GM12864 (cell line): Measurements from ENCODE around the gene PGLYRP1.

Experiments
- DNase-seq: peaks from one replicate; pipeline ENCODE4 v3.0.0-alpha.2; 2011; ENCODE audit warnings: low read depth
- H3K4me3 ChIP-seq: 2 replicates; pipeline ENCODE4 v1.5.1; 2011; ENCODE audit warnings: mild to moderate bottlenecking, low read depth, low read length, control low read depth
- TF ChIP-seq, protein P1 (sequence below): IDR thresholded peaks from 2 replicates; pipeline ENCODE4 v1.5.1; 2011; ENCODE audit warnings: low read depth, mild to moderate bottlenecking, moderate library complexity, low read length, control low read depth, inconsistent platforms; ENCODE audit errors: missing control alignments

The PGLYRP1 gene

DNA sequence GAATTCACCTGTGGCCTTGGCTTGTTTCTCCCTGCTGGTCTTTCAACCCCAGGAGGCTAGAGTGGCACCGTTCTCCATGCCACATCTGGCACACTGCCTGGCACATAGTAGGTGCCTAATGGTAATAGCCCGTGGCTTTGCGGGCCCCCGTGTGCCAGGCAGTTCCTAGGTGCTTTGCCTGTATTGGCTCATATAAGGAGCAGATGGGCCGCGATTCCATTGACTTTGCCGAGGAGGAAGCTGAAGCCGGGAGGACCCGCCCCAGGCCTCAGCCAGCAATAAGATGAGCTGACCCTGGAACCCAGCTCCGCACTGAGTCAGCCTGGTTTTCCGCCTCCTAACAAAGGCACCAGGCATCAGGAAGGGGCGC lies 807 bp downstream of the PGLYRP1 start:
- no peak for DNase-seq
- TF ChIP-seq, protein P1, sequence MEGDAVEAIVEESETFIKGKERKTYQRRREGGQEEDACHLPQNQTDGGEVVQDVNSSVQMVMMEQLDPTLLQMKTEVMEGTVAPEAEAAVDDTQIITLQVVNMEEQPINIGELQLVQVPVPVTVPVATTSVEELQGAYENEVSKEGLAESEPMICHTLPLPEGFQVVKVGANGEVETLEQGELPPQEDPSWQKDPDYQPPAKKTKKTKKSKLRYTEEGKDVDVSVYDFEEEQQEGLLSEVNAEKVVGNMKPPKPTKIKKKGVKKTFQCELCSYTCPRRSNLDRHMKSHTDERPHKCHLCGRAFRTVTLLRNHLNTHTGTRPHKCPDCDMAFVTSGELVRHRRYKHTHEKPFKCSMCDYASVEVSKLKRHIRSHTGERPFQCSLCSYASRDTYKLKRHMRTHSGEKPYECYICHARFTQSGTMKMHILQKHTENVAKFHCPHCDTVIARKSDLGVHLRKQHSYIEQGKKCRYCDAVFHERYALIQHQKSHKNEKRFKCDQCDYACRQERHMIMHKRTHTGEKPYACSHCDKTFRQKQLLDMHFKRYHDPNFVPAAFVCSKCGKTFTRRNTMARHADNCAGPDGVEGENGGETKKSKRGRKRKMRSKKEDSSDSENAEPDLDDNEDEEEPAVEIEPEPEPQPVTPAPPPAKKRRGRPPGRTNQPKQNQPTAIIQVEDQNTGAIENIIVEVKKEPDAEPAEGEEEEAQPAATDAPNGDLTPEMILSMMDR = no peak
- no peak overlapping the region for H3K4me3 ChIP-seq

DNA sequence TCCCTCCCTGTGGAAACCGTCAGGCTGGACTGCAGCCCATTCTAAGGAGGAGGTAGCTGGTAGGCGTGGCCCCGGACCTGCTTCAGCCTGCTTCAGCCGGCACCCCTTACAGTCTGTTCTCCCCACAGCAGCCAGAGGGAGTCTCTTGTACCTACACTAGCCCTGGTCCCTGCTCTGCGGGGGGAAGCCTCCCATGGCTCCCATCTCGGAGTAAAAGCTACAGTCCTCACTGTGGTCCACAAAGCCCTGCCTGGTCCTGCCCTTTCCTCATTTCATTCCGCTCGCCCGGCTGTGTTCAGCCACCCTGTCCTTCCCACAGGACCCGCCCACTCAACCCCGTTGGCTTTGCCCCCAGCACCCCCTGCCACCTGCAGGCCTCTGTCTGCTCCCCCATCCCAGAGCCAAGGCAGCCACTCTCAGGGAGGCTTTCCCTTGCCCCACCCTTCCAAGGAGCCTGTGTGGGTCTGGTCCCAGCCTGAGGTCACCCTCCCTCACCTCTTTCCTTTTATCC lies 1.3 kb downstream of the PGLYRP1 start:
- DNase-seq = no peak
- no peak overlapping the region for H3K4me3 ChIP-seq
- TF ChIP-seq, protein P1 = no peak

DNA sequence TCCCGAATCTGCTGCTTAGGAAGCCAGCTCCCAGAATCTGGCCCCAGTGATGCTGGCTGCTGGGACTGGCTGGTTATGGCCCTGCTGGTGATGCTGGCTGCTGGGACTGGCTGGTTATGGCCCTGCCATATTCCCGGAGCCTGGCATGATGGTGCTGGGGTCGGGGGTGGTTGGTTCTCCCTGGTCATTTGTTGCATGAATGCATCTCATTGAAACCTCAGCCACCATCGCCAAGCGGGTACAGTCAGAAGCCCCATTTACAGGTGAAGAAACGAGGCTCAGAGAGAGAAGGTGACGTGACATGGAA lies 2.1 kb downstream of the PGLYRP1 start:
- no peak for DNase-seq
- H3K4me3 ChIP-seq = no peak overlapping the region
- TF ChIP-seq, protein P1 = no peak

DNA sequence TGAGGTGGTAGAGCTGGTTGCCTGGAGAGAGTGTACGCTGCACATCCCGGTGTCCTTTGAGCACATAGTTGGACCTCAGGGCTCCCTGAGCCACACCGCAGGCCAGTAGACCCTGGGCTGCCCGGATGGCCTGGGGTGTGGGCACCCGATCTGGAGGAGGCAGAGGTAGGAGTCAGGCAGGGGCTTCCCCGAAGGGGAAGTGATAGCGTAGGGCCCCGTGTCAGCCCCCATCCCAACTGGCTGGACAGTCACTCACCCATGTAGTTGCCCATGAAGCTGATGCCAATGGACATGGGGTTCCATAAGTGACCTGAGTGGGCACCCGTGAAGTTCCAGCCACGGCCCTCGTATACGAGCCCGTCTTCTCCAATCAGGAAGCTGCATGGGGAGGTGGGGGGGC lies 3.6 kb downstream of the PGLYRP1 start:
- TF ChIP-seq, protein P1 = no peak
- no peak overlapping the region for H3K4me3 ChIP-seq
- no peak for DNase-seq

DNA sequence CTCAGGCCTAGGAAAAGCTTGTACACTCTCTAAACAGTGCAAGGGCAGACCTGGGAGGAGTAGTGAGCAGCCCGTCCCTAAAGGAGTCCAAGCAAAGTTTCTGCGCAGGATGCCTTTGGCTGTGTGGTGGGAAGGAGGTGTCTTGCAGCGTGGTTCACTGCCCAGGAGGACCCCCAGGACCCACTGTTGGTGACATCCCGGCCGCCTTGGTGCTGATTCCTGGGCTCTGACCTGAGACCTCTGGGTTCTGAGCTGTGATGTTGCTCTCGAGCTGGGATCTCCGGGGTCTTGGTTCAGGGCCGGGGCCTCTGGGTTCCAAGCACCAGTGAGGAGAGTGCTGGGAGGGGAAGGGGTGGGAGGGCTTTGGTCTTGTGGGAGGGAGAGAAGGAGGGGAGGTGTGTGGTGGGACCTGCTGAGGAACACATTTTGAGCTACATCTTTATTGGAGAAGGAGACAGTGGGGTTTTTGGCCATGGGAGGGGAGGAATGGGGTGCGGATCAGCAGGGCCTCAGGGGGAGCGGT lies 4.1 kb downstream of the PGLYRP1 start:
- DNase-seq = no peak
- TF ChIP-seq, protein P1 = no peak
- no peak overlapping the region for H3K4me3 ChIP-seq

DNA sequence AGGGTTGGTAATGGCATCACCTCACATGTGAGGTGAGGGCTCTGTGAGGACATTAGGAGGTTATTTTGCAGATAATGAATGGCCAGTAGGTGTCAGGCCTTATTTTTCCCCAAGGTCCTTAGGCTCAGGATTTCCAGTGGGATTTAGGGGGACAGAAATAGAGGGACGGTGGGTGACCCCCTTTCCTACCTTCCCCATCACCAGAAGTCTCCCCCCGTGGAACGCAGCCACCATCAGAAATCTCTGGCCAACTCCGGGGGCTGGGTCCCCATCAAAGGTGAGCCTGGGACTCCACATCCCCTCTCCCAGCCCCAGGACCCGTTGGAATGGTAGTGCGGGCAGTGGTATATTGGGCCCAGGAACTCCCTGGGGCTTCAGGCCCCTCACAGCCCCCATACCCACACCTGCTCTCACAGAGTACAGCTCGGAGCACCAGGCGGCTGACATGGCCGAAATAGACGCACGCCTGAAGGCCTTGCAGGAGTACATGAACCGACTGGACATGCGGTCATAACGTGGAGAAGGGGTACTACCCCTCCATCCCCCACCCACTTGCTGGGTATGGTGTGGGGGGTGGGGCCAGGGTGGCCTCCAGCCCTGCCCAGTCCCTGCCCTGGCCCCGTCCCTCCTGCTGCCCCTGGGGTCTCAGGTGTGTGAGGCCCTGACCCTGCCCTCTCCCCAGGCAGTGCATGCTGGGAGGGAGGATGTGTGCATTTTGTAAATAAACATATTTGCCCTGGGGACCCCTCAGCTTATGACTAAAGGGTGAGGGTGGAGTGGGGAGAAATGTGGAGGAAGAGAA lies 4.8 kb downstream of the PGLYRP1 start:
- DNase-seq = no peak
- TF ChIP-seq, protein P1 = no peak
- no peak overlapping the region for H3K4me3 ChIP-seq

DNA sequence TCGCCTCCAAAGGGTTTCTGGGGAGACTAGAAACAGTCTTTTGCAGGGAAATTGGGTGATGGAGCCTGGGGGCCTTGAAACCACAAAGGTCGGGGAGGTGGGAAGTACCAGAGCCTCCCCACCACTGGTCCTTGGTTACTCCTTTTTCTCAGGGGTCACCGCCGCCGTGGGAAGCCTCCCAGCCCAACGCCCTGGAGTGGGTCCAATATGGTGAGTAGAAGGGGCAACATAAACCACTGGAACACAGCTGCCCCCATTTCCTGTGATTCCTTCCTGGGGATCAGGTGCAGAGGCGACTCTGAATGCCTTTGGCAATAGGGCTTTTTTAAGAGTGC lies 5.8 kb downstream of the PGLYRP1 start:
- no peak overlapping the region for H3K4me3 ChIP-seq
- TF ChIP-seq, protein P1 = no peak
- DNase-seq = no peak
